ENCODE data around the gene MED26. TPM values are rescaled to one million over a fixed set of nuclear protein-coding genes. Genes with fewer than 3 reads are reported as not detected.

Gene MED26
- total and polyA plus RNA-seq, 2 of the 13 experiments (the other 11 are each of a cell fraction or from before 2014, with no cell fraction given) = 3.5 to 3.8 TPM

DNA sequence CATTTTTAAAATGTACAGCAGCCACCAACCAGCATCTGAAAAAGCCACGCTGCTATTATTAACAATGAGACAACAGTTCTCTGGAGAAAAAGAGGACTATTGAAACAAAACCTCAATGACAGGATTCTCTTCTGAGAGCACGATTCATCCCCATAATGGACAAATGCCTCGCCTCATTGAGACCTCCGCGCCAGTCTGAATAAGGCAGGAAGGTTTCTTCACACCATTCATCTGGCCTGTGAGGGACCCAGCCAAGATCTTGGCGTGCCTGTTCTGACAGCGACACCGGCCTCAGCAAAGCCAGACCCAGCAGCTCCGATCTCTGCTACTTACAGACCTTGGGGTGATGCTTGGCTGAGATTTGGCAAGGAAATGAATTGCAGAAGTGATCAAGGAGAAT is 17.1 kb upstream of the MED26 start:
- H3K4me2 ChIP-seq (ENCODE audit: low read depth, low read length) = no peak overlapping the region
- DNase-seq (ENCODE audit: low spot score) (no peak), FAIRE-seq (no peak), ATAC-seq (no peak)
- H3K9me3 ChIP-seq (ENCODE audit: low read length) = no peaks in the 10 kb centered on the region
- H3K27me3 ChIP-seq (ENCODE audit: control insufficient read depth in 1 of 2, insufficient read depth in 2 of 2, low read length in 2 of 2) = no peaks in the 10 kb centered on the region
- CTCF ChIA-PET (ENCODE audit: low intra/inter-chr PET ratio, low total read pairs) = no interaction called here
- WGBS (ENCODE audit: low lambda C conversion rate) = 98% methylated on average over 9 of the region's 9 CpGs
- H4K20me1 ChIP-seq (ENCODE audit: insufficient read depth, low read length) = peaks cover 2% of the 10 kb centered on the region; the same call in 1 of the 2 replicates
- H2AFZ ChIP-seq (ENCODE audit: low read length) = no peak overlapping the region
- POLR2A ChIA-PET = interaction anchor here (1.5 kb wide), 1 partner anchor 15 kb away, joined by 3 read pairs; no protein-coding TSS in a partner anchor
- no peak overlapping the region for H3K4me3 ChIP-seq (replicated peaks in 1 of 3; ENCODE audit: insufficient read depth in 1 of 3, low read depth in 2 of 3, low read length in 3 of 3)
- BruUV-seq (replicated peaks) = no TSS peak
- in situ Hi-C loops (cut with HindIII; ENCODE audit: extremely low pct_ligation_motif_present, low pct_unique_long_range_greater_than_20kb) = no loop called here
- no peak overlapping the region for H3K27ac ChIP-seq (ENCODE audit: extremely low read length, insufficient read depth, low read length)
- no peaks in the 10 kb centered on the region for H3K4me1 ChIP-seq (ENCODE audit: insufficient read depth, low read length)
- intact Hi-C loops (cut with micrococcal nuclease; ENCODE audit: unreplicated experiment) = no loop called here
- H3K79me2 ChIP-seq (ENCODE audit: insufficient read depth, low read length) = peaks cover 20% of the 10 kb centered on the region
- peaks cover 13 to 55% of the 10 kb centered on the region in 2 experiments for H3K36me3 ChIP-seq (replicated peaks in 1 of 2; ENCODE audit: control insufficient read depth in 1 of 2, insufficient read depth in 2 of 2, low read length in 2 of 2)
- H3K9ac ChIP-seq (ENCODE audit: insufficient read depth, low read depth, low read length) = no peak overlapping the region
- no peak for TF ChIP-seq GATAD2A (CRISPR knock-in tag; IDR thresholded peaks at IDR 0.05)
- TF ChIP-seq TBX2 (CRISPR knock-in tag; IDR thresholded peaks at IDR 0.05; ENCODE audit: borderline replicate concordance) = no peak
- no peak for TF ChIP-seq SYNCRIP (IDR thresholded peaks at IDR 0.05; ENCODE audit: insufficient read depth, low read depth, low read length)
- TF ChIP-seq ZNF878 (CRISPR knock-in tag; IDR thresholded peaks at IDR 0.05) = no peak
- TF ChIP-seq ZNF33A (CRISPR knock-in tag; IDR thresholded peaks at IDR 0.05; ENCODE audit: borderline replicate concordance) = no peak
- TF ChIP-seq, protein P1, sequence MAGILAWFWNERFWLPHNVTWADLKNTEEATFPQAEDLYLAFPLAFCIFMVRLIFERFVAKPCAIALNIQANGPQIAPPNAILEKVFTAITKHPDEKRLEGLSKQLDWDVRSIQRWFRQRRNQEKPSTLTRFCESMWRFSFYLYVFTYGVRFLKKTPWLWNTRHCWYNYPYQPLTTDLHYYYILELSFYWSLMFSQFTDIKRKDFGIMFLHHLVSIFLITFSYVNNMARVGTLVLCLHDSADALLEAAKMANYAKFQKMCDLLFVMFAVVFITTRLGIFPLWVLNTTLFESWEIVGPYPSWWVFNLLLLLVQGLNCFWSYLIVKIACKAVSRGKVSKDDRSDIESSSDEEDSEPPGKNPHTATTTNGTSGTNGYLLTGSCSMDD (CRISPR knock-in tag; IDR thresholded peaks at IDR 0.05) = no peak
- TF ChIP-seq, protein P2, sequence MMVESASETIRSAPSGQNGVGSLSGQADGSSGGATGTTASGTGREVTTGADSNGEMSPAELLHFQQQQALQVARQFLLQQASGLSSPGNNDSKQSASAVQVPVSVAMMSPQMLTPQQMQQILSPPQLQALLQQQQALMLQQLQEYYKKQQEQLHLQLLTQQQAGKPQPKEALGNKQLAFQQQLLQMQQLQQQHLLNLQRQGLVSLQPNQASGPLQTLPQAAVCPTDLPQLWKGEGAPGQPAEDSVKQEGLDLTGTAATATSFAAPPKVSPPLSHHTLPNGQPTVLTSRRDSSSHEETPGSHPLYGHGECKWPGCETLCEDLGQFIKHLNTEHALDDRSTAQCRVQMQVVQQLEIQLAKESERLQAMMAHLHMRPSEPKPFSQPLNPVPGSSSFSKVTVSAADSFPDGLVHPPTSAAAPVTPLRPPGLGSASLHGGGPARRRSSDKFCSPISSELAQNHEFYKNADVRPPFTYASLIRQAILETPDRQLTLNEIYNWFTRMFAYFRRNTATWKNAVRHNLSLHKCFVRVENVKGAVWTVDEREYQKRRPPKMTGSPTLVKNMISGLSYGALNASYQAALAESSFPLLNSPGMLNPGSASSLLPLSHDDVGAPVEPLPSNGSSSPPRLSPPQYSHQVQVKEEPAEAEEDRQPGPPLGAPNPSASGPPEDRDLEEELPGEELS (CRISPR knock-in tag; IDR thresholded peaks at IDR 0.05) = no peak
- TF ChIP-seq ZBTB38 (CRISPR knock-in tag; IDR thresholded peaks at IDR 0.05) = no peak
- TF ChIP-seq ZFP1 (CRISPR knock-in tag; IDR thresholded peaks at IDR 0.05) = no peak
- TF ChIP-seq, protein P3, sequence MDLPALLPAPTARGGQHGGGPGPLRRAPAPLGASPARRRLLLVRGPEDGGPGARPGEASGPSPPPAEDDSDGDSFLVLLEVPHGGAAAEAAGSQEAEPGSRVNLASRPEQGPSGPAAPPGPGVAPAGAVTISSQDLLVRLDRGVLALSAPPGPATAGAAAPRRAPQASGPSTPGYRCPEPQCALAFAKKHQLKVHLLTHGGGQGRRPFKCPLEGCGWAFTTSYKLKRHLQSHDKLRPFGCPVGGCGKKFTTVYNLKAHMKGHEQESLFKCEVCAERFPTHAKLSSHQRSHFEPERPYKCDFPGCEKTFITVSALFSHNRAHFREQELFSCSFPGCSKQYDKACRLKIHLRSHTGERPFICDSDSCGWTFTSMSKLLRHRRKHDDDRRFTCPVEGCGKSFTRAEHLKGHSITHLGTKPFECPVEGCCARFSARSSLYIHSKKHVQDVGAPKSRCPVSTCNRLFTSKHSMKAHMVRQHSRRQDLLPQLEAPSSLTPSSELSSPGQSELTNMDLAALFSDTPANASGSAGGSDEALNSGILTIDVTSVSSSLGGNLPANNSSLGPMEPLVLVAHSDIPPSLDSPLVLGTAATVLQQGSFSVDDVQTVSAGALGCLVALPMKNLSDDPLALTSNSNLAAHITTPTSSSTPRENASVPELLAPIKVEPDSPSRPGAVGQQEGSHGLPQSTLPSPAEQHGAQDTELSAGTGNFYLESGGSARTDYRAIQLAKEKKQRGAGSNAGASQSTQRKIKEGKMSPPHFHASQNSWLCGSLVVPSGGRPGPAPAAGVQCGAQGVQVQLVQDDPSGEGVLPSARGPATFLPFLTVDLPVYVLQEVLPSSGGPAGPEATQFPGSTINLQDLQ (CRISPR knock-in tag; IDR thresholded peaks at IDR 0.05) = no peak
- no peak for TF ChIP-seq PRMT3 (CRISPR knock-in tag; IDR thresholded peaks at IDR 0.05; ENCODE audit: borderline replicate concordance, low read depth)
- no peak for TF ChIP-seq FOXK2 (IDR thresholded peaks at IDR 0.05)
- TF ChIP-seq MED1 (CRISPR knock-in tag; IDR thresholded peaks at IDR 0.05) = no peak
- TF ChIP-seq PPARG (CRISPR knock-in tag; conservative IDR thresholded peaks at IDR 0.05) = no peak
- TF ChIP-seq PCBP1 (IDR thresholded peaks at IDR 0.05; ENCODE audit: borderline replicate concordance, low read depth, low read length) = no peak
- no peak for TF ChIP-seq ZNF614 (CRISPR knock-in tag; IDR thresholded peaks at IDR 0.05; ENCODE audit: borderline replicate concordance)
- no peak for TF ChIP-seq ZFP82 (CRISPR knock-in tag; IDR thresholded peaks at IDR 0.05; ENCODE audit: borderline replicate concordance)
